ENCODE data around the gene ZC3H7B. TPM values are rescaled to one million over a fixed set of nuclear protein-coding genes. Genes with fewer than 3 reads are reported as not detected.

The ZC3H7B gene
- total RNA-seq, 2 donors from 2014 or later: 70.9 to 74.2 TPM

DNA sequence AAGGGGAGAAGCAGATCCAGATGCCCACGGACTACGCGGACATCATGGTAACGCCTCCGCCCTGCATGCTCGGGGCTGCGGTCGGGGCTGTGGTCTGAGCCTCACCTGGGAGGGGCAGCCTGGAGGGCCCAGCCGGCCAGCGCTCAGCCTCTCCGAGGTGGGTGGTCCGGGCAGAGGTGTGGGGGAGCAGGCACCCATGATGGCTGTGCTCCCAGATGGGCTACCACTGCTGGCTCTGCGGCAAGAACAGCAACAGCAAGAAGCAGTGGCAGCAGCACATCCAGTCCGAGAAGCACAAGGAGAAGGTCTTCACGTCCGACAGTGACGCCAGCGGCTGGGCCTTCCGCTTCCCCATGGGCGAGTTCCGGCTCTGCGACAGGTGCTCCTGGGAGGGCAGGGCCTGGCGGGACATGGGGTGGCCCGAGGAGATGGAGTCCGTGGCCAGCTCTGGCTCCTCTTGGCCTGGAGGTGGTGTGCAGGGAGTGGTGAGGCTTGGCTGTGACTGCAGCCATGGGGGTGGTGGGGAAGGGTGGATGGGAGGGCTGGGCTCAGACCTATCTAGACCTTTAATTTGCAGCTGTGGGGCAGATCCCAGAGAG is 55.2 kb downstream of the ZC3H7B start:
- 96 to 100% methylated on average over 14 to 25 of the region's 25 CpGs for WGBS, 2 experiments (ENCODE audit: insufficient coverage in 1 of 2, insufficient read length in 1 of 2)
- H3K9me3 ChIP-seq (ENCODE audit: control insufficient read depth, low read length): no peaks in the 10 kb centered on the region
- DNase-seq: no peak
- H3K27ac Mint-ChIP-seq: no peak overlapping the region
- no peak overlapping the region for H3K4me3 Mint-ChIP-seq
- no peak overlapping the region for H3K4me3 ChIP-seq (ENCODE audit: low read length)
- no peak overlapping the region for H3K27ac ChIP-seq (ENCODE audit: low read depth, low read length)
- peaks cover 10% of the 10 kb centered on the region for H3K4me1 ChIP-seq (ENCODE audit: control insufficient read depth, insufficient read depth, low read length)
- no peaks in the 10 kb centered on the region for H3K27me3 Mint-ChIP-seq (ENCODE audit: insufficient read depth)
- peaks cover 26% of the 10 kb centered on the region for H3K36me3 ChIP-seq (ENCODE audit: control insufficient read depth, insufficient read depth, low read length)
- peaks cover 39% of the 10 kb centered on the region for H3K36me3 Mint-ChIP-seq (ENCODE audit: low read depth)
- peaks cover 13% of the 10 kb centered on the region for H3K4me1 Mint-ChIP-seq
- no peaks in the 10 kb centered on the region for H3K27me3 ChIP-seq (ENCODE audit: control insufficient read depth, insufficient read depth, low read length, poor library complexity, severe bottlenecking)
- TF ChIP-seq, protein P1, sequence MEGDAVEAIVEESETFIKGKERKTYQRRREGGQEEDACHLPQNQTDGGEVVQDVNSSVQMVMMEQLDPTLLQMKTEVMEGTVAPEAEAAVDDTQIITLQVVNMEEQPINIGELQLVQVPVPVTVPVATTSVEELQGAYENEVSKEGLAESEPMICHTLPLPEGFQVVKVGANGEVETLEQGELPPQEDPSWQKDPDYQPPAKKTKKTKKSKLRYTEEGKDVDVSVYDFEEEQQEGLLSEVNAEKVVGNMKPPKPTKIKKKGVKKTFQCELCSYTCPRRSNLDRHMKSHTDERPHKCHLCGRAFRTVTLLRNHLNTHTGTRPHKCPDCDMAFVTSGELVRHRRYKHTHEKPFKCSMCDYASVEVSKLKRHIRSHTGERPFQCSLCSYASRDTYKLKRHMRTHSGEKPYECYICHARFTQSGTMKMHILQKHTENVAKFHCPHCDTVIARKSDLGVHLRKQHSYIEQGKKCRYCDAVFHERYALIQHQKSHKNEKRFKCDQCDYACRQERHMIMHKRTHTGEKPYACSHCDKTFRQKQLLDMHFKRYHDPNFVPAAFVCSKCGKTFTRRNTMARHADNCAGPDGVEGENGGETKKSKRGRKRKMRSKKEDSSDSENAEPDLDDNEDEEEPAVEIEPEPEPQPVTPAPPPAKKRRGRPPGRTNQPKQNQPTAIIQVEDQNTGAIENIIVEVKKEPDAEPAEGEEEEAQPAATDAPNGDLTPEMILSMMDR (conservative IDR thresholded peaks at IDR 0.05): no peak
- no peaks in the 10 kb centered on the region for H3K9me3 Mint-ChIP-seq
- H3K9ac ChIP-seq (ENCODE audit: extremely low read depth, low read length, poor library complexity, severe bottlenecking): no peak overlapping the region

DNA sequence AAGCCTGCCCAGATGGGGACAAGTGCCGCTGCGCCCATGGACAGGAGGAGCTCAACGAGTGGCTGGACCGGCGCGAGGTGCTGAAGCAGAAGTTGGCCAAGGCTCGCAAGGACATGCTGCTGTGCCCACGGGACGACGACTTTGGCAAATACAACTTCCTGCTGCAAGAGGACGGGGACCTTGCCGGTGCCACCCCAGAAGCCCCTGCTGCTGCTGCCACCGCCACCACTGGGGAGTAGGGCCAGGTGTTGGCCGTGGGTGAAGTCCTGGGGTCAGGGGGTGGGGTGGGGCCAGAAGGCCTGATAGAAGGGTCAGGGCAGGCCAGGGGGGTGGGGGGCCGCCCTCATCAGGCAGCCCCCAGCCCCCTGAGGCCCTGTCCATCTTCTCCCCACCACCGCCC is 55.9 kb downstream of the ZC3H7B start:
- peaks cover 10% of the 10 kb centered on the region for H3K4me1 ChIP-seq (ENCODE audit: control insufficient read depth, insufficient read depth, low read length)
- H3K9ac ChIP-seq (ENCODE audit: extremely low read depth, low read length, poor library complexity, severe bottlenecking): no peak overlapping the region
- 92 to 95% methylated on average over 10 to 16 of the region's 16 CpGs for WGBS, 2 experiments (ENCODE audit: insufficient coverage in 1 of 2, insufficient read length in 1 of 2)
- Mint-ChIP-seq H3K4me3 (no peak overlapping the region), H3K9me3 (no peaks in the 10 kb centered on the region), H3K27me3 (ENCODE audit: insufficient read depth) (no peaks in the 10 kb centered on the region), H3K36me3 (ENCODE audit: low read depth) (peaks cover 35% of the 10 kb centered on the region), H3K27ac (no peak overlapping the region), H3K4me1 (peaks cover 13% of the 10 kb centered on the region)
- no peak overlapping the region for H3K27ac ChIP-seq (ENCODE audit: low read depth, low read length)
- no peaks in the 10 kb centered on the region for H3K9me3 ChIP-seq (ENCODE audit: control insufficient read depth, low read length)
- peaks cover 21% of the 10 kb centered on the region for H3K36me3 ChIP-seq (ENCODE audit: control insufficient read depth, insufficient read depth, low read length)
- TF ChIP-seq, protein P1 (conservative IDR thresholded peaks at IDR 0.05): no peak
- no peak for DNase-seq
- H3K4me3 ChIP-seq (ENCODE audit: low read length): no peak overlapping the region
- H3K27me3 ChIP-seq (ENCODE audit: control insufficient read depth, insufficient read depth, low read length, poor library complexity, severe bottlenecking): no peaks in the 10 kb centered on the region

DNA sequence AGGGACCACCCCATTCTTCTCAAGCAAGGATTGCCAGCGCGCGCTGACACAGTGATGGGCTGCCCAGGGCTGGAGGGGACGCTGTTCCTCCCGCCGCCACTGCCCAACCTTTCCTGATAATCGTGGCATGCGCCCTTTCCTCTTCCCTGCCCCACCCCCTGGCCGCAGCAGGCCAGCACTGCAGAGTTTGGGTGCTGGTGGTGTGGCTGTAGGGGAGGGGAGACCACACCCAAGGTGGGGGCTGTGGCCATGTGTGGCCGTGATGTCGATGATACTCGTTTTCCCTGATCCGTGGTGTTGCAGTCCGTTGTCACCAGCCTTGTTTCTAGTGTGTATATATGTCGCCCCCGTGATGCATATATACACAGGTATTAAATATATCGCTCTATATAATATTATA is 57.6 kb downstream of the ZC3H7B start:
- peaks cover 17% of the 10 kb centered on the region for H3K36me3 ChIP-seq (ENCODE audit: control insufficient read depth, insufficient read depth, low read length)
- H3K27me3 Mint-ChIP-seq (ENCODE audit: insufficient read depth): no peaks in the 10 kb centered on the region

More for the DNA sequence above, 57.6 kb downstream of the ZC3H7B start:
- Mint-ChIP-seq H3K36me3 (ENCODE audit: low read depth) (peaks cover 24% of the 10 kb centered on the region), H3K4me3 (no peak overlapping the region), H3K9me3 (no peaks in the 10 kb centered on the region), H3K27ac (no peak overlapping the region), H3K4me1 (peaks cover 13% of the 10 kb centered on the region)
- Histone ChIP-seq H3K4me3 (ENCODE audit: low read length) (no peak overlapping the region), H3K9me3 (ENCODE audit: control insufficient read depth, low read length) (no peaks in the 10 kb centered on the region), H3K9ac (ENCODE audit: extremely low read depth, low read length, poor library complexity, severe bottlenecking) (no peak overlapping the region), H3K27me3 (ENCODE audit: control insufficient read depth, insufficient read depth, low read length, poor library complexity, severe bottlenecking) (no peaks in the 10 kb centered on the region), H3K27ac (ENCODE audit: low read depth, low read length) (no peak overlapping the region), H3K4me1 (ENCODE audit: control insufficient read depth, insufficient read depth, low read length) (peaks cover 10% of the 10 kb centered on the region)
- TF ChIP-seq, protein P1 (conservative IDR thresholded peaks at IDR 0.05): no peak
- no peak for DNase-seq
- 94 to 97% methylated on average over 9 to 13 of the region's 17 CpGs for WGBS, 2 experiments (ENCODE audit: insufficient coverage in 1 of 2, insufficient read length in 1 of 2)
